ENCODE results near the gene RPL27.
A peak's percentile ranks its signal among the peaks of the same experiment; 100 is the strongest.
"Not testable (repeated sequence)": the region's sequence is repeated elsewhere in the genome, so short reads cannot be mapped to it uniquely, and the experiment has no call there.

The RPL27 gene

GRCh38 chr17:42985225-42985624 is 13.0 kb upstream of the RPL27 start:
- H3K4me3 ChIP-seq (ENCODE audit: low read length), result no peak overlapping the region
- no peak for DNase-seq (ENCODE audit: low read depth)
- TF ChIP-seq, protein P1, sequence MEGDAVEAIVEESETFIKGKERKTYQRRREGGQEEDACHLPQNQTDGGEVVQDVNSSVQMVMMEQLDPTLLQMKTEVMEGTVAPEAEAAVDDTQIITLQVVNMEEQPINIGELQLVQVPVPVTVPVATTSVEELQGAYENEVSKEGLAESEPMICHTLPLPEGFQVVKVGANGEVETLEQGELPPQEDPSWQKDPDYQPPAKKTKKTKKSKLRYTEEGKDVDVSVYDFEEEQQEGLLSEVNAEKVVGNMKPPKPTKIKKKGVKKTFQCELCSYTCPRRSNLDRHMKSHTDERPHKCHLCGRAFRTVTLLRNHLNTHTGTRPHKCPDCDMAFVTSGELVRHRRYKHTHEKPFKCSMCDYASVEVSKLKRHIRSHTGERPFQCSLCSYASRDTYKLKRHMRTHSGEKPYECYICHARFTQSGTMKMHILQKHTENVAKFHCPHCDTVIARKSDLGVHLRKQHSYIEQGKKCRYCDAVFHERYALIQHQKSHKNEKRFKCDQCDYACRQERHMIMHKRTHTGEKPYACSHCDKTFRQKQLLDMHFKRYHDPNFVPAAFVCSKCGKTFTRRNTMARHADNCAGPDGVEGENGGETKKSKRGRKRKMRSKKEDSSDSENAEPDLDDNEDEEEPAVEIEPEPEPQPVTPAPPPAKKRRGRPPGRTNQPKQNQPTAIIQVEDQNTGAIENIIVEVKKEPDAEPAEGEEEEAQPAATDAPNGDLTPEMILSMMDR (conservative IDR thresholded peaks at IDR 0.05; ENCODE audit: low read length), result no peak

GRCh38 chr17:42989141-42989540 is 9.1 kb upstream of the RPL27 start:
- DNase-seq (ENCODE audit: low read depth), result no peak
- TF ChIP-seq, protein P1 (conservative IDR thresholded peaks at IDR 0.05; ENCODE audit: low read length), result no peak
- no peak overlapping the region for H3K4me3 ChIP-seq (ENCODE audit: low read length)

GRCh38 chr17:42989726-42990652 is 8.2 kb upstream of the RPL27 start:
- DNase-seq (ENCODE audit: low read depth), result peak; percentile 46
- H3K4me3 ChIP-seq (ENCODE audit: low read length), result no peak overlapping the region
- TF ChIP-seq, protein P1 (conservative IDR thresholded peaks at IDR 0.05; ENCODE audit: low read length), result no peak

GRCh38 chr17:42991471-42991870 is 6.7 kb upstream of the RPL27 start:
- TF ChIP-seq, protein P1 (conservative IDR thresholded peaks at IDR 0.05; ENCODE audit: low read length), result no peak
- H3K4me3 ChIP-seq (ENCODE audit: low read length), result no peak overlapping the region
- DNase-seq (ENCODE audit: low read depth), result no peak

DNA sequence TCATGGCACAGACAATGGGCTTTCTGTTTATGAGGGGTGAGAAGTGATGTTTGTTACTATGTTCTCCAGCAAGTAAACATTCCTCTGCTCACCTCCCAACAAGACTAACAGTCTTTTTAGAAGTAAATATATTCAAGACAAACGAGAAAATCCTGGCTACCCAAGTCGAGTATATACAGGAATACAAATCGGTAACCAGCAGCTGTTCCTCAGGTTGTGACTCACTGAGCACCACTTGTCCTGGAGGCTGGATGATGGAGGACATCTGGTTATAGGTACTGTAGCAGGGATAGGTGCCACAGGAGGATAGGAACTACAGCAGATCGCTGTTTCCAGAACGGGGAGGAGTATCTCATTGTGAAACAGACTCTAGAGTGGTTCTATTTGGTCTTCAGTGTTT is 5.3 kb upstream of the RPL27 start:
- TF ChIP-seq, protein P1 (conservative IDR thresholded peaks at IDR 0.05; ENCODE audit: low read length), result no peak
- no peak for DNase-seq (ENCODE audit: low read depth)
- H3K4me3 ChIP-seq (ENCODE audit: low read length), result no peak overlapping the region

- not testable (repeated sequence) for DNase-seq (ENCODE audit: low read depth); H3K4me3 ChIP-seq (ENCODE audit: low read length)
Measured at GRCh38 chr17:42993913-42994312, 4.3 kb upstream of the RPL27 start.

- DNase-seq (ENCODE audit: low read depth), result no peak
- TF ChIP-seq, protein P1 (conservative IDR thresholded peaks at IDR 0.05; ENCODE audit: low read length), result no peak
- peak overlapping the region; percentile 41 for H3K4me3 ChIP-seq (ENCODE audit: low read length)
Measured at GRCh38 chr17:42997390-42997983, 732 bp upstream of the RPL27 start.

All from AG10803 (cell line).